Adipocyte (in vitro differentiated cells): ENCODE data around the gene GUCY1B1.
A peak's percentile ranks its signal among the peaks of the same experiment; 100 is the strongest.

Experiments used
- DNase-seq: peaks from one replicate; pipeline ENCODE4 v3.0.0-alpha.2; 2015; ENCODE audit warnings: low read depth
- H3K27me3 ChIP-seq: replicated peaks from 2 replicates; pipeline ENCODE4 v1.7.0; 2013; ENCODE audit warnings: mild to moderate bottlenecking, low read length, moderate library complexity; ENCODE audit not compliant: control insufficient read depth, insufficient read depth
- H3K36me3 ChIP-seq: 2 replicates; pipeline ENCODE4 v1.7.0; 2013; ENCODE audit warnings: low read length, mild to moderate bottlenecking, moderate library complexity; ENCODE audit not compliant: control insufficient read depth, insufficient read depth, severe bottlenecking
- H3K4me1 ChIP-seq: 2 replicates; pipeline ENCODE4 v1.7.0; 2013; ENCODE audit warnings: mild to moderate bottlenecking, low read length, moderate library complexity; ENCODE audit not compliant: control insufficient read depth, insufficient read depth
- H3K4me3 ChIP-seq: 2 replicates; pipeline ENCODE4 v1.7.0; 2013; ENCODE audit warnings: mild to moderate bottlenecking, low read length, moderate library complexity
- H3K9ac ChIP-seq: 2 replicates; pipeline ENCODE4 v1.7.0; 2013; ENCODE audit warnings: mild to moderate bottlenecking, low read length, moderate library complexity
- H3K9me3 ChIP-seq: 2 replicates; pipeline ENCODE4 v1.7.0; 2013; ENCODE audit warnings: mild to moderate bottlenecking, low read length, moderate library complexity; ENCODE audit not compliant: control insufficient read depth

The GUCY1B1 gene

DNA sequence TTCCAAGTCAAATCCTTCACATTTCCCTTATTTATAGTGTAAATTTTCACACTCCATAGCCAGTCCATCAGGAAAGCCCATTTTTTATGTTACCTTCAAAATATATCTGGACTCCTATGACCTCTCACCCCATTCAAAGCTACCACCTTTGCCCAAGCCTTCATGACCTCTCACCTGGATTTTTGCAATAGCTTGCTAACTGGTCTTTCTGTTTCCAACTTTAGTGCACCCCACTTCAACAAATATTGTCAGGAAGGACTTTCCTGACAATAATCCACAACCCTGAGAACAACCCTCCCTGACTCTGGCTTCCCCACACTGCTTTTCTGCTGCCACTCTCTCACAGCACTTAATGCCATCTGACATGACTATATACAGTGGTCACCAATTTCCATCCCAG lies 73.8 kb downstream of the GUCY1B1 start:
- no peak for DNase-seq
- no peak overlapping the region for H3K4me3 ChIP-seq
- H3K4me1 ChIP-seq = peaks cover 4% of the 10 kb centered on the region
- H3K9ac ChIP-seq = no peak overlapping the region
- H3K9me3 ChIP-seq = no peaks in the 10 kb centered on the region
- H3K36me3 ChIP-seq = no peaks in the 10 kb centered on the region
- no peaks in the 10 kb centered on the region for H3K27me3 ChIP-seq

GRCh38 chr4:155837203-155837796 lies 78.5 kb downstream of the GUCY1B1 start:
- Histone ChIP-seq H3K9ac (no peak overlapping the region), H3K27me3 (no peaks in the 10 kb centered on the region), H3K4me3 (no peak overlapping the region), H3K4me1 (peaks cover 4% of the 10 kb centered on the region), H3K9me3 (no peaks in the 10 kb centered on the region), H3K36me3 (no peaks in the 10 kb centered on the region)
- DNase-seq = no peak

DNA sequence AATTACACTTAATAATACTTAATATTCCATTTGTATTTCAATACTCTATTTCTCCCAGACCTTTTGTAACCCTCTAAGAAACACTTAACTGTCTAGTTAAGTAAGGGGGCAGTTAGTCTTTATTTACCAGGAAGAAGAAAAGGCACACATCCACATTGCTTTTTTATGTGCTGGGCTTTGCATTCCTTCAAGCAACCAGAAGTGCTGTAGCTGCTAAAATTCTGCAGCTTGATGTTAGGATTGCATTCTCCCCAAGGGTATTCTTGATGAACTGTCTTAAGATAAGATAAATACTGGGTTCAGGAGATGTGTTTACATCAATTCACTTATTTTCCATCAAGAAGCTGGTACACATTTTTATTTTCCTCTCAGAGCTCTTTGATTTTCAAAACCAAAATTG lies 83.3 kb downstream of the GUCY1B1 start:
- no peak for DNase-seq
- Histone ChIP-seq H3K36me3 (no peaks in the 10 kb centered on the region), H3K4me3 (no peak overlapping the region), H3K9ac (no peak overlapping the region), H3K4me1 (no peaks in the 10 kb centered on the region), H3K9me3 (no peaks in the 10 kb centered on the region), H3K27me3 (no peaks in the 10 kb centered on the region)

DNA sequence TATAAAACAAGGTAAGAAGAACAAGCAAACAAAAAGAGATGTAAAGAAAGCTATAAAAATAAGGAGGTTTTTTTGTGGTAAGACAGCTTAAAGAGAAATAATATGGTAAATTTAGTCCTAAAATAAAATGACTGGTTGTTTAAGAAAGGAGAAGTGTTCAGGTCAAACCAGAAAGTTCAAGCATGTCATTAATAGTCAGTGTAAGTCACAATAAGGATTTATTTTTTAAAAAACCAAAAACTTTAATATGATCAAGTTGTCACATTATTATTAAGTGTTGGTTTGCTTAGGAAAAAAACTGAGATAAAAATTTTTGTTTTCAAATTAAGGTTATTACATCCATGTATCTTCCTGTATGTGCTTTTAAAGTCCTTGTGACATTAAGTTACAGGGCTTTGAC lies 88.1 kb downstream of the GUCY1B1 start:
- no peak for DNase-seq
- no peak overlapping the region for H3K9ac ChIP-seq

GRCh38 chr4:155849042-155849441 lies 90.2 kb downstream of the GUCY1B1 start:
- DNase-seq = no peak
- Histone ChIP-seq H3K36me3 (no peaks in the 10 kb centered on the region), H3K4me1 (no peaks in the 10 kb centered on the region), H3K27me3 (no peaks in the 10 kb centered on the region), H3K9me3 (peaks cover 6% of the 10 kb centered on the region), H3K9ac (no peak overlapping the region), H3K4me3 (no peak overlapping the region)

More for the DNA sequence above, 88.1 kb downstream of the GUCY1B1 start:
- Histone ChIP-seq H3K27me3 (no peaks in the 10 kb centered on the region), H3K4me1 (no peaks in the 10 kb centered on the region), H3K4me3 (no peak overlapping the region), H3K36me3 (no peaks in the 10 kb centered on the region), H3K9me3 (peaks cover 6% of the 10 kb centered on the region)

- Histone ChIP-seq H3K4me3 (no peak overlapping the region), H3K9ac (no peak overlapping the region), H3K9me3 (peaks cover 6% of the 10 kb centered on the region), H3K36me3 (no peaks in the 10 kb centered on the region), H3K4me1 (no peaks in the 10 kb centered on the region), H3K27me3 (no peaks in the 10 kb centered on the region)
- no peak for DNase-seq
Observed at GRCh38 chr4:155853189-155853588, 94.4 kb downstream of the GUCY1B1 start.

GRCh38 chr4:155854582-155855226 lies 95.9 kb downstream of the GUCY1B1 start:
- Histone ChIP-seq H3K27me3 (no peaks in the 10 kb centered on the region), H3K4me3 (no peak overlapping the region), H3K36me3 (no peaks in the 10 kb centered on the region), H3K9me3 (no peaks in the 10 kb centered on the region), H3K9ac (no peak overlapping the region), H3K4me1 (no peaks in the 10 kb centered on the region)
- DNase-seq = peak; percentile 74

DNA sequence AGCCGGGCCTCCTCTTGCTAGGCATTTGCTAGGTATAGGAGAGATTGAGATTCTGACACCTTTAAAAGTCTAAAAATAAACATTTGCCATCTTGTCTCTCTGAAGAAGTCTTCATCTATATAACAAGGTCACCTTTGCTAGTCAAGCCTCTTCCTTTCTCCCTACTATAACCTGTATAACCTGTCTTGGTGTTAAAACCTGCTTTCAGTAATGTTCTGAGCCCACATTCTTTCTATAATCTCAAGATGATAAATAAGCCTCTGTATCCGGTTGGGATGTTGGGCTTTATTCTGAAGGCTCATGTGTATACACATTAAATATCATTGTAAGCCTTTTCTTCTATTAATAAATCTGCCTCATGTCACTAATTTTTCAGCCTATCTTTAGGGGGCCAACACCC lies 97.1 kb downstream of the GUCY1B1 start:
- no peaks in the 10 kb centered on the region for H3K36me3 ChIP-seq

More for the DNA sequence above, 97.1 kb downstream of the GUCY1B1 start:
- H3K4me1 ChIP-seq = no peaks in the 10 kb centered on the region
- DNase-seq = no peak
- H3K9ac ChIP-seq = no peak overlapping the region
- no peaks in the 10 kb centered on the region for H3K27me3 ChIP-seq
- H3K4me3 ChIP-seq = no peak overlapping the region
- H3K9me3 ChIP-seq = no peaks in the 10 kb centered on the region
